Neural progenitor cell (in vitro differentiated cells): Measurements from ENCODE around the gene DSCAML1.

Source experiments
- EZH2 ChIP-seq: fragments of 200-600 bp; sonication (generic); IDR thresholded peaks from 2 replicates; pipeline ENCODE4 v1.6.1; 2017; ENCODE audit warnings: antibody characterized with exemption, mild to moderate bottlenecking, moderate library complexity
- TF ChIP-seq, protein P1 (sequence below): fragments of 200-600 bp; sonication (generic); IDR thresholded peaks from 2 replicates; pipeline ENCODE4 v1.5.1; 2017; ENCODE audit warnings: antibody characterized with exemption, mild to moderate bottlenecking

DNA sequence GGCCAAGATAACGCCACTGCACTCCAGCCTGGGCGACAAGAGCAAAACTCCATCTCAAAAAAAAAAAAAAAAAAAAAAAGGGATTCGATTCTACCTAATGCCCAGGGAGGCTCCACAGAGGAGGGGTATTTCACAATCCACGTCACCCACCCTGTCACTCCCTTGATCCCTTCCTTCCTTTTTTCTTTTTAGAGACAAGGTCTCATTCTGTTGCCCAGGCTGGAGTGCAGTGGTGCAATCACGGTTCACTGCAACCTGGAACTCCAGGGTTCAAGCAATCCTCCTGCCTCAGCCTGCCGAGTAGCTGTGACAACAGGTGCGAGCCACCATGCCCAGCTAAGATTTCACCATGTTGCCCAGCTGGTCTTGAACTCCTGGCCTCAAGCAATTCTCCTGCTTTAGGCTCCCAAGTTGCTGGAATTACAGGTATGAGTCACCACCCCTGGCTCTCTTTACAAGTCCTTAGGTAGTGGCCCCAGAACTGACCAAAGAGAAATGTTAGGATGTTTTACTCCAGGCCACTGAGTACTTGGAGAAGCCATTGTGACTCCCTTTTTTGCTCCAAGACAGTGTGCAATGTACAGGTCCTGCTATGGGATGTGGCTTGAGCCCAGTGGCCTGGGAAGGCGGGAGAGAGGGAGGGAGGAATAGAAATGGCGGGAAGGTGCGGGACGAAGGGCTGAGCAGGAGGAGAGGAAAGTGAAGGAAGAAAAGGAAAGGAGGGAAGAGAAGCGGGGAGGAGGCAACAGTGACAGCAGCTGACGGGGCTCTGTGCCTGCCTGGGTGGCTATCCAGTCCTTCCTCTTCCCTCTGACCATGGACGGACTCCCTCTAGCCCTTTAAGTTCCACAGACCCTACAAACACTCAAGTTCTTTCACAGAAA lies 39.3 kb upstream of the DSCAML1 start:
- TF ChIP-seq, protein P1, sequence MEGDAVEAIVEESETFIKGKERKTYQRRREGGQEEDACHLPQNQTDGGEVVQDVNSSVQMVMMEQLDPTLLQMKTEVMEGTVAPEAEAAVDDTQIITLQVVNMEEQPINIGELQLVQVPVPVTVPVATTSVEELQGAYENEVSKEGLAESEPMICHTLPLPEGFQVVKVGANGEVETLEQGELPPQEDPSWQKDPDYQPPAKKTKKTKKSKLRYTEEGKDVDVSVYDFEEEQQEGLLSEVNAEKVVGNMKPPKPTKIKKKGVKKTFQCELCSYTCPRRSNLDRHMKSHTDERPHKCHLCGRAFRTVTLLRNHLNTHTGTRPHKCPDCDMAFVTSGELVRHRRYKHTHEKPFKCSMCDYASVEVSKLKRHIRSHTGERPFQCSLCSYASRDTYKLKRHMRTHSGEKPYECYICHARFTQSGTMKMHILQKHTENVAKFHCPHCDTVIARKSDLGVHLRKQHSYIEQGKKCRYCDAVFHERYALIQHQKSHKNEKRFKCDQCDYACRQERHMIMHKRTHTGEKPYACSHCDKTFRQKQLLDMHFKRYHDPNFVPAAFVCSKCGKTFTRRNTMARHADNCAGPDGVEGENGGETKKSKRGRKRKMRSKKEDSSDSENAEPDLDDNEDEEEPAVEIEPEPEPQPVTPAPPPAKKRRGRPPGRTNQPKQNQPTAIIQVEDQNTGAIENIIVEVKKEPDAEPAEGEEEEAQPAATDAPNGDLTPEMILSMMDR = no peak
- TF ChIP-seq EZH2 = no peak
